Muscle layer of duodenum (tissue), 2 donors: ENCODE data around the gene HSPG2.

Source experiments
- H3K27ac ChIP-seq: one replicate; pipeline ENCODE4 v1.7.0; 2013; ENCODE audit warnings: mild to moderate bottlenecking, low read length
- H3K27me3 ChIP-seq: one replicate; pipeline ENCODE4 v1.7.0; 2013; ENCODE audit warnings: low read depth, mild to moderate bottlenecking, control low read depth, low read length
- H3K36me3 ChIP-seq, 2 donors: one replicate each; pipeline ENCODE4 v1.7.0; 2013; ENCODE audit warnings: low read length in 2 of 2, control low read depth in 1 of 2, mild to moderate bottlenecking in 1 of 2; ENCODE audit not compliant: insufficient read depth in 2 of 2, control insufficient read depth in 1 of 2
- H3K4me1 ChIP-seq, 2 donors: one replicate each; pipeline ENCODE4 v1.7.0; 2013; ENCODE audit warnings: low read length in 2 of 2, mild to moderate bottlenecking in 2 of 2, control low read depth in 1 of 2, moderate library complexity in 1 of 2; ENCODE audit not compliant: insufficient read depth in 2 of 2, control insufficient read depth in 1 of 2
- H3K4me3 ChIP-seq, 2 donors: one replicate each; pipeline ENCODE4 v1.7.0; 2013; ENCODE audit warnings: low read length in 2 of 2, low read depth in 1 of 2, mild to moderate bottlenecking in 1 of 2
- H3K9me3 ChIP-seq, 2 donors: one replicate each; pipeline ENCODE4 v1.7.0; 2013; ENCODE audit warnings: low read length in 2 of 2, control low read depth in 1 of 2, mild to moderate bottlenecking in 1 of 2; ENCODE audit not compliant: control insufficient read depth in 1 of 2
- donor health status: healthy.

HSPG2 gene

DNA sequence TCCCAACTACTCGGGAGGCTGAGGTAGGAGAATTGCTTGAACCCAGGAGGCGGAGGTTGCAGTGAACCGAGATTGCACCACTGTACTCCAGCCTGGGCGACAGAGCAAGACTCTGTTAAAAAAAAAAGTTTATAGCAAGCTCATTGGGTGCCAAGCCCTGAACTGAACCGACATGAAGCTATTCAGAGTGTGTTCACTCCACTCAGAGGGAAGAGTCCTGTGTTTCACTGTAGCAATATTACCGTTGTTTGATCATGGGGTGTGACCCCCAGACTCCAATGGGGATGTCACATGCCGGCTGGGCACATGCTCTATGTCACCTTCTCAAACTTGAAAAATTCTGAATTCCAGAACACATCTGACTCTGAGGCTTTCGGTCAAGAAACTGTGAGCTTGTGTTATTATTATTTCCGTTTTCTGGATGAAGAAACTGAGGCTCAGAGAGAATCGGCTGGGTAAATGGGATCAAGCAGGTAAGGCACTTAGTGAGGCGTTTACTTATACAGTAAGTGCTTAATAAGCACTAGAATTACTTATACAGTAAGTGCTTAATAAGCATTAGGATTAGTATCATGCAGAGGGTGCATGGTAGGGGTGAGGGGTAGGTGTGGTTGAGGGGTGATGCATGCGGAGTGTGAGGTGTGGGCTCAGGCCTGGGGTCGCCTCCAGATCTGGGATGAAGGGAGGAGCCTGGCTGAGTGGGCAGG lies 36.2 kb downstream of the HSPG2 start:
- peaks cover 0 to under 1% of the 10 kb centered on the region in 2 donors for H3K36me3 ChIP-seq
- H3K4me1 ChIP-seq, result peaks cover 37 to 97% of the 10 kb centered on the region in 2 donors
- peak overlapping the region; percentile 46 for H3K27ac ChIP-seq
- H3K9me3 ChIP-seq, result no peaks in the 10 kb centered on the region
- no peaks in the 10 kb centered on the region for H3K27me3 ChIP-seq
- H3K4me3 ChIP-seq, result no peak overlapping the region

DNA sequence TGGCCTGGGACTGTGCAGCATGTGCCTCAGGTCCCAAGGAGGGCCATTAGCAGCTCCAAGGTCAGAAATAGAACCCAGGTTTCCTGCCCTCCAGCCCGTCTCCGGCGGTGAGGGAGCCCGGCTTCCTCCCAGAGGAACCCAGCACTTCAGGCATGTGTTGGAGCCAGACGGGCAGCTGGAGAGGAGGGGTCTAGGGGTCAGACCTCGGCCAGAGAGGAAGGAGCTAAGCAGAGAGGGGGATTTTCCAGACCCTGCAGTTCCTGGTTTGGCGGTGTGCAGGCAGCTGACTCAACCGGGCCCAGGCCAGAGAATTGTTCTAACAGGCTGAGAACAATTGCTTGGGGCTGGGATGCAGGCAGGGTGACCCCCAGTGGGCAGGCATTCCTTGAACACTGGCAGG lies 37.1 kb downstream of the HSPG2 start:
- no peak overlapping the region for H3K4me3 ChIP-seq
- H3K36me3 ChIP-seq, result peaks cover 7 to 9% of the 10 kb centered on the region in 2 donors
- peak overlapping the region; percentile 49 for H3K27ac ChIP-seq
- no peaks in the 10 kb centered on the region for H3K9me3 ChIP-seq
- H3K27me3 ChIP-seq, result no peaks in the 10 kb centered on the region
- H3K4me1 ChIP-seq, result peaks cover 41 to 98% of the 10 kb centered on the region in 2 donors

DNA sequence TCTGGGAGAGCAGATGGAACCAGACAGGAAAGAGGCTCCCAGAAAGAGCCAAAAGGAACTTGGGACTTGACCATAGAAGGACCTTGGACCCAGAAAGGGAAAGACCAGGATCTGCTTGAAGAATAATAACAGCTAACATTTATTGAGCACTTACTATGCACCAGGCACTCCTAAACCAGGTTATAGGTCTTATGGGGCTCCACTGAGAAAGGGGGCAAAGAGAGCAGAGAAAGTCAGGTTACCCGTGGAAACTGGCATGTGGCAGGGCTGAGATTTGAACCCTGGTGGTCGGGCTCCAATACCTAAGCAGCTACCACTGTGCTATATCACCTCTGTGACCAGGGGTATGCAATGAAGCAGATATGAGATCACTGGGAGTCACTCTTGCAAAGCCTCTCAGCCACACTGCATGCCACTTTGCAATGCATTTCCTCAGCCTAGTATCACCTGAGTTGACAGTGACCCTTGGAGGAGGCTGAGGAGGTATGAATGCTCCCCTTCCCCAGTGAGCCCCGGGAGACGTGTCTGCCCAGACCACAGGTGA lies 37.8 kb downstream of the HSPG2 start:
- Histone ChIP-seq H3K4me3 (no peak overlapping the region), H3K36me3 (peaks cover 10 to 11% of the 10 kb centered on the region in 2 donors), H3K9me3 (no peaks in the 10 kb centered on the region), H3K27ac (no peak overlapping the region), H3K4me1 (peaks cover 37 to 98% of the 10 kb centered on the region in 2 donors), H3K27me3 (no peaks in the 10 kb centered on the region)

DNA sequence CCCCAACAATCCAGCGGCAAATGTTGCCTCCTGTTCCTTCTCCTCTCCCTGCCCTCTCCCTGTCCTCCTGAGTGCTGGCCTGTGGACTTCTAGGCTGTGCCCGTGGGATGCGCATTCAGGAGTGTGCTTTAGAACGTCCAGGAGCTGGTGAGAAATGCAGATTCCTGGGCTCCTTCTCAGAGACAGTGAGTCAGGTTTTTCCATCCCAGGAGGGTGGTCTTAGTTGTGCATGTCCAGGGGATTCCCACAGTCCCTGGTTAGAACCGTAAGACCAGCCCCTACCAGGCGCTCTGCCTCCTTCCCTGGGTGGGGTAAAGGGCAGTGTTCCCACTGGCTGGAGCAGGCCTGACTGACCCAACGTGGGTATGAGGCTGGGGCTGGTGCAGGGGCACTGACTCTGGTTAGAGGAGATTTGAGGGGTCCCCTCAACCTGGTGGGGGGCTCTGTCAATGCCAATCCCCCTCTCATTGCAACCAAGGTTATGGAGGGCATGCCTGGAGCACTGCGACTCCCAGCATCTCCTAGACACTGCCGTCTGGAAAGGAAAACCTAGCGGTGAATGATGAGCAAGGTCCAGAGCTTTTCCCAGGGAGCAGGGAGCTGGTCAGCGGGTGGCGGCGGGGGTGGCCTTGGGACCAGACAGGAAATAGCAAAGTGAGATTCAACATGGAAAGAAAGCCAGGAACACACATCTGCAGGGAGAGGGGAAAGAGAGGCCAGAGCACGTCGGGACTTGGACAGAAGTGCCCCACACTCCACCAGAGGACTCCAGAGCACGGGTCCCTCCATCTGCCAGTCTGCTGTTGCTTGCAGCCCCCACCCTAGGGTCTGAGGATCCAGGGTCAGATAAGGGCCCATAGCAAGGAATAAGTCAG lies 38.5 kb downstream of the HSPG2 start:
- H3K27me3 ChIP-seq, result no peaks in the 10 kb centered on the region
- peaks cover 34 to 98% of the 10 kb centered on the region in 2 donors for H3K4me1 ChIP-seq
- H3K27ac ChIP-seq, result peak overlapping the region; percentile 24
- H3K4me3 ChIP-seq, result no peak overlapping the region
- H3K36me3 ChIP-seq, result peaks cover 10 to 11% of the 10 kb centered on the region in 2 donors
- no peaks in the 10 kb centered on the region for H3K9me3 ChIP-seq

DNA sequence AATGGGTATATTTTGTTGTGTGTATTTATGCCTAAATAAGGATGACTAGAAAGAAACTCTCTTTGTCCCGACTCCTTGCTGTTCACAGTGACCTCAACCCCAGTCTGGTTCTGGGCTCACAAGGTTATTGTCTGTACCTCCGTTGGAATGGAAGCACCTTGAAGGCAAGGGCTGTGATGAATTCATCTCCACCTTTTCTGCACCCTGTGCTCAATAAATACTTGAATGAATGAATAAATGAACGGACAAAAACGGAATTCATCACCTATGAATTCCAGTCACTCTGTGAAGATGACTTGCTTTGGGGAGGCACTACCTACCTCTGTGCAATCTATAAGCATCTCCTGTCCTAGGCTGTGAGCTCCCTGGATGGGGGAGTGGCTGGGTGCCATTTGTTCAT lies 39.3 kb downstream of the HSPG2 start:
- Histone ChIP-seq H3K27me3 (no peaks in the 10 kb centered on the region), H3K9me3 (no peaks in the 10 kb centered on the region), H3K4me1 (peaks cover 32 to 99% of the 10 kb centered on the region in 2 donors), H3K27ac (peak overlapping the region; percentile 24), H3K36me3 (peaks cover 10 to 17% of the 10 kb centered on the region in 2 donors), H3K4me3 (no peak overlapping the region)

DNA sequence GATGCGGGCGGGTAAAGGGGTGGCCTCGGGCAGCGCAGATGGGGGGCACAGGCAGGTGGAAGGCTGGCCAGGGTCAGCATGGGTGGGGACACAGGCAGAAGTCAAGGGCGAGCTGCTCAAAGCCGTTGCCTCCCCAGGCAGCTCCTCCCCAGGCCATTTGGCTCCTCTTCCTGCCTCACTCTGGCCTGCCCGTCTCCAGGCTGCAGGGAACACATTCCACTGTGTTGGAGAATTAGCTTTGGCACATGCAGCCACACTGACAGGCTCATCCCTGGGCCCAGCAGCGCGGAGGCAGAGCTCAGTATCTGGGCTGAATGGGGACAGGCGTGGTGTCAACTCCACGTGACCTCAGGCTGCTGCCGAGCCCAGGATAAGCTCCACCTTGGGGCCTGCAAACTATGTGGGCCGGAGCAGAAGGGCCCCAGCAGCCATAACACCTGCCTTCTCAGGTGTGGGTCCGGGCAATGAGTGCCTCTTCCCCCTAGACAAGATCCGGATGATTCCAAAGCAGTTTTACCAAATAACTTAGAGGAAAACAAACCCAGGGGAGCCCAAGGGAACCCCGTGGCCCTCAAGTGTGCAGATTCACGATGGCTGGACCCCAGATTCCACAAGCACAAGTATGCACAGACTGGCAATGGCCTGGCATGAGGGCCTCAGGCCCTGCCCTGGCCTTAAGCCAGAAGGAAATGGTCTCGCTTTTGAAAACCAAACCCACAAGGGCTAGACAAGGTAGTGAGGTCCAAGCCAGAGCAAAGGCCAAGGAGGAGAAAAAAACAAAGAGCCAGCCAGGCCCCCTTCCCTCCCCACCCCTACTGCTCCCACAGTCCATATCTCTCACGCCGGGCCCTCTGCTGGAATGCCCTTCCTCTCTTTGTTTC lies 40.2 kb downstream of the HSPG2 start:
- Histone ChIP-seq H3K36me3 (peaks cover 10 to 22% of the 10 kb centered on the region in 2 donors), H3K9me3 (no peaks in the 10 kb centered on the region), H3K4me3 (peak overlapping the region in 1 of 2 donors; percentile 21), H3K4me1 (peaks cover 31 to 90% of the 10 kb centered on the region in 2 donors), H3K27ac (peak overlapping the region; percentile 76), H3K27me3 (no peaks in the 10 kb centered on the region)

DNA sequence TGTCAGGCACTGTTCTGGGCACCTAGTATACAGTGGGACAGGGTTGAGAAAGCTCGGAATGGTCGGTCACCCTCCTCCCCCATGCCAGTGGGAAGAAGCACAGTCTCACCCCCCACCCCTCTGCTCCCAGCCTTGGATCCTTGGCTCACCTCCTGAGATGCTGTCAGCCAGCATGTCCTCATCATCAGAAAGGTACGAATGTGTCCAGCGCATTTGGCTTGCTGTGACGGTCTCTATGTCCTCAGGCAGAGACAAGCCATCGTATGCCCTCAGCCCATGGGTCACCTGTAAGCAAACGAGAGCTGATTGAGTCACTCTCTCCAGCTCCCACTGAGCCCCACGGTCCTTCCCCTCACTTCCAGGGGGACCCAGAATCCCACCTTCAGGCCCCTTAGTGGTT lies 41.1 kb downstream of the HSPG2 start:
- H3K9me3 ChIP-seq, result no peaks in the 10 kb centered on the region

DNA sequence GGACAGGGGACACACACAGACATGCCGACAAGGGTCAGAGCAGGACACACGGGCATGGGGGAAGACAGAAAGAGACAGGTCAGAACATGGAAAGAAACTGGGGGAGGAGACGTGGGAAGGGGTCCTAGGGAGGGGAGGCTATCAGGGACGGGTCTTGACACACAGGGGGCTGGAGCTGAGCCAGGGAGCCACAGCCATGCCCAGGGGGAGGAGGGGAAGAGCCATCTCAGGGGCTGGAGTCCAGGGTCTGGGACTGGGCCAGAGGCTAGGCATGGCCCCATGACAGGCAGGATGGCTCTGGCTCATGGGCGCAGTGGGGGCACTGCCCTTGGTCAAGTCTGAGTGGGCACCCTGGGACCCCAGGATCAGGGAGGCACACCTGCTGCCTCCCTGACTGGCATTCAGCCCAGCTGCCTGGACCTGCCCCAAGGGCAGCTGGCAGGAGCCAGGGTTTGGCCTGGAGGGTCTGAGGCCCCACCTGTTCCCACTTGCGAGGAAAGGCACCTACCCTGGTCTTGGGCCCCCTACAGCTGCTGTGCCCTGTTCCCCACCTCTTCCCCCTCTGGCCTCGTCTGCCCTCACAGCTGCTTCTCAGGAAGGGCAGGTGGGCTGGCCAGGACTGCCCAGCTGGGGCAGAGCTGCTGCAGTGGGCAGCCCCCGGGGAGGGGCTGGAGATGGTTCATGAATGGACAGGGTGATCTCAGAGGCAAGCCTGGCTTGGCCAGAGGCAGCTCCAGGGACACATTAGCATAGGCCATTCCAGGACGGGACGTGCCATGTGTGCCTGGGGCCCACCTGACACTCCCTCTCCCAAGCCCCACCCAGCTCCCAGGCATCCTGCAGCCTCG lies 42.9 kb downstream of the HSPG2 start:
- Histone ChIP-seq H3K9me3 (no peaks in the 10 kb centered on the region), H3K27ac (peak overlapping the region; percentile 16), H3K4me1 (peaks cover 26 to 63% of the 10 kb centered on the region in 2 donors), H3K36me3 (peaks cover 25 to 46% of the 10 kb centered on the region in 2 donors), H3K27me3 (no peaks in the 10 kb centered on the region), H3K4me3 (no peak overlapping the region)

More for the DNA sequence above, 41.1 kb downstream of the HSPG2 start:
- peaks cover 30 to 81% of the 10 kb centered on the region in 2 donors for H3K4me1 ChIP-seq
- H3K27ac ChIP-seq, result peak overlapping the region; percentile 69
- peaks cover 19 to 29% of the 10 kb centered on the region in 2 donors for H3K36me3 ChIP-seq
- H3K27me3 ChIP-seq, result no peaks in the 10 kb centered on the region
- H3K4me3 ChIP-seq, result peak overlapping the region in 1 of 2 donors; percentile 21

DNA sequence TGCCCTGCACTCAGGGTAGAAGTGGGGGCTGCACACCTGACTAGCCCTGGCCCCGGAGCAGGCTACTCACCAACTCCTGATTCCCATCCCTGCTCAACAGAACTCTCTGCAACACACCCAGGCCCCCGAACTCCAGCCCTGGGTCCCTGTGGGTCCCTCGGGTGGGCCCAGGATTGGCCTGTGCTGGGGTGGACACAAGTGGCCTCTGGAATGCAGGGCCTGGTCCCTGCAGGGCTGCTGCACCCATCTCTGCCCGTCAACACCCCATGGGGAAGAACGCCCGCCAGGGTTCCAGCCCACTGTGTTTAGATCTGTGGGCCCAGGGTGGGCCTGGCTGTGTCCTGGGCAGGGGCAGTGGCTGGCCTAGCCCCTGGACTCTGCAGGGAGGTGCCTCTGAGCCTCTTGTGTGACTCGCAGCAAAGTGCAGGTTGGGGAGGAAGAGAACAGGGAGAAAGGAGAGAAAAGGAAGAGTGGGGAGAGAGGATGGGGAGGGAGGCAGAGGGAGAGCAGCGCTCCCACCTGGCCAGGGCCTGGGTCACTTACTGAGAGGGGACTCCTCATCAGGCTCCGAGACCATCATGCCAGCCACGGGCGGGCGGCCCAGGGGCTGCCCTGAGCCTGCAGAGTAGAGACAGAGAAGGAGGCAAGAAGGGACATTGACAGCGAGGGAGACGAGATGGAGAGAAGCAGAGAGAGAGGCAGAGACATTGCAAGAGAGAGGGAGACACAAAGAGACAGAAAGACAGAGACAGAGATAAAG lies 43.9 kb downstream of the HSPG2 start:
- no peaks in the 10 kb centered on the region for H3K9me3 ChIP-seq
- peaks cover 21 to 53% of the 10 kb centered on the region in 2 donors for H3K4me1 ChIP-seq
- H3K4me3 ChIP-seq, result no peak overlapping the region
- peaks cover 31 to 57% of the 10 kb centered on the region in 2 donors for H3K36me3 ChIP-seq
- H3K27me3 ChIP-seq, result no peaks in the 10 kb centered on the region
- H3K27ac ChIP-seq, result no peak overlapping the region
